ENCODE measurements around the gene HPSE2.
A peak's percentile ranks its signal among the peaks of the same experiment; 100 is the strongest.
"Not testable (repeated sequence)": the region's sequence is repeated elsewhere in the genome, so short reads cannot be mapped to it uniquely, and the experiment has no call there.

Gene HPSE2

GRCh38 chr10:98563811-98564210 is 671.8 kb downstream of the HPSE2 start:
- no peak for DNase-seq (ENCODE audit: low spot score)

DNA sequence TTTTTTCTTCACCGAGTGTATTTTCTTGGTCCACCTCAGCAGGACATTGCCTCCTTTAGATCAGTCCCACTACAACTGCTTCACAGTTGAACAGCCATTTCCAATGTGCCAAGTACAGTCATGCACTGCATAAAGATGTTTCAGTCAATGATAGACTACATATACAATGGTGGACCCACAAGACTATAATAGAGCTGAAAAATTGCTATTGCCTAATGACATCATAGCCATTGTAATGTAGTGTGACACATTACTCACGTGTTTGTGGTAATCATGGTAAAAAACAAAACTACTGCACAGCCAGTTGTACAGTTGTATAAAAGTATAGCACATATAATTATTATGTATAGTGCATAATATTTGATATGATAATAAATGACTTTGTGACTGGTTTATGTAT is 675.1 kb downstream of the HPSE2 start:
- DNase-seq (ENCODE audit: low spot score): no peak

GRCh38 chr10:98556061-98556460 is 679.6 kb downstream of the HPSE2 start:
- no peak for DNase-seq (ENCODE audit: low spot score)

- DNase-seq (ENCODE audit: low spot score): no peak
Observed at GRCh38 chr10:98555021-98555619, 680.5 kb downstream of the HPSE2 start.

DNA sequence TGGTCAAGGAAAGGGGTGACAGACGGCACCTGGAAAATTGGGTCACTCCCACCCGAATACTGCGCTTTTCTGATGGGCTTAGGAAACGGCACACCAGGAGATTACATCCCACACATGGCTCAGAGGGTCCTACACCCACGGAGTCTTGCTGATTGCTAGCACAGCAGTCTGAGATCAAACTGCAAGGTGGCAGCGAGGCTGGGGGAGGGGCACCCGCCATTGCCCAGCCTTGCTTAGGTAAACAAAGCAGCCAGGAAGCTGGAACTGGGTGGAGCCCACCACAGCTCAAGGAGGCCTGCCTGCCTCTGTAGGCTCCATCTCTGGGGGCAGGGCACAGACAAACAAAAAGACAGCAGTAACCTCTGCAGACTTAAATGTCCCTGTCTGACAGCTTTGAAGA is 694.1 kb downstream of the HPSE2 start:
- DNase-seq (ENCODE audit: low spot score): not testable (repeated sequence)

DNA sequence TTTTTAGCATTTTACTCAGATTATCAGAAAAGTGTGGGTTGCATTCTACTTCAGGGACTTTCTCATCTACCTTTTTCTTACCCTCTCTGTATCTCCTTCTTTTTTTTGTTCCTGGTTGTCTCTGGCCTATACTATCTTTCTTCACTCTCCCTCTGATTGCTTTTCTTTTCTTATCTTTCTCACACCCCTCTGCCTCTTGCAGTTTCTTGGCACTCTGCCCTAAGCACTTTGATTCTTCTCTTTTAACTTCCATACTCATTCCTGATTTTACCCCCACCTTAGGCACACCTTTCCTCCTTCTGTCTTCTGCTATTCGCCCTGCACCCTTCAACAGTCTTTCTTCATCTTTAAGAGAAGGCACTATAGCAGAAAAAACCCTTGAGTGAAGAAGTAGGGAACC is 696.1 kb downstream of the HPSE2 start:
- no peak for DNase-seq (ENCODE audit: low spot score)

GRCh38 chr10:98538472-98538871 is 697.2 kb downstream of the HPSE2 start:
- no peak for DNase-seq (ENCODE audit: low spot score)

DNA sequence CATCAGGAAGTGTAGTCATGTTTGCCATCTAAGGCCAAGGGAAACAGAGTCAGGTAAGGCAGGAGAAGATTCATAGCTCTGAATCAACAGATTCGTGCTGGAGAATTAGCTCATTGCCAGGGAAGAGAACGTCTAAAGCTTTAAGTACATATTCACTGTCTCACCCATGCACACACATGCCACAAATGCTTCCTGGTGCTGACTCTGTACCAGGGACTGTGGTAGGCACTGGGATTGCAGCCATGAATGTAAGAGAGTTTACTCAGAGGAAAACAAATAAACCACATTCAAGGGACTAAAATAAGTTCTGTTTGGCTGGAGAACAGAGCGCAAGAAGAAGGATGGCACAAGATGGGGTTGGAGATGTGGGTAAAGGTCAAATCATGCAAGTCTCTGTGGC is 699.1 kb downstream of the HPSE2 start:
- DNase-seq (ENCODE audit: low spot score): no peak

DNA sequence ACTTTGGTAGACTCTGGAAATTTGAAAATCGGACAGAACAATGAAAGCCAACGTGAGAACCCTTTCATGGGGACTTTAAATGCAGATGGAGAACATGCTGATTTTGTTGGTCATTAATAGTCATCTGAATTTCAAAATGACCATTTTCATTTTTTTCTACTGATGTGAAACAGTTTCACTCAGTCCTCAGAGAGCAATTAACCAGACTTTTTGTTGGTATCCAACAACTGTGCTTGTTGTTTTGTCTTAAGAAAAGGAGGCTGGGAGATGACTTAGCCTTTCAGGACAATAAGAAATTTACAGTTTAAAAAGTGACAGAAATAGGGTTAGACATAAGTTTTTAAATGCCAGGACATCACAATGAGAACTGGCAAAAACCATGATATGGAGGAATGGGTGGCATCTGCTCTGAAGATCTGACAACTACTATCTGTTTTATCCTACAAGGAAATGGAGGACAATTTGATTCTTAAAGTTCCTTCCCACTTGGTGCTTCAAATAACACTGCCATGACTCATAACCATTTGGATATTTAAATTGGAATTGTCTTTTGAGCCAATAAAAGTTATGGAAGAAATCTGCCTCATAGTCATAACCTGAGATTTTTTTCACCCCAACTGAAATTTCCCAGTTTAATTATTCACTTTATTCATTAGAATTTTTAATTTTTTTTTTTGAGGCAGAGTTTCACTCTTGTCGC is 701.8 kb downstream of the HPSE2 start:
- DNase-seq (ENCODE audit: low spot score): no peak

GRCh38 chr10:98533241-98533640 is 702.4 kb downstream of the HPSE2 start:
- no peak for DNase-seq (ENCODE audit: low spot score)

GRCh38 chr10:98528805-98529183 is 706.9 kb downstream of the HPSE2 start:
- no peak for DNase-seq (ENCODE audit: low spot score)

DNA sequence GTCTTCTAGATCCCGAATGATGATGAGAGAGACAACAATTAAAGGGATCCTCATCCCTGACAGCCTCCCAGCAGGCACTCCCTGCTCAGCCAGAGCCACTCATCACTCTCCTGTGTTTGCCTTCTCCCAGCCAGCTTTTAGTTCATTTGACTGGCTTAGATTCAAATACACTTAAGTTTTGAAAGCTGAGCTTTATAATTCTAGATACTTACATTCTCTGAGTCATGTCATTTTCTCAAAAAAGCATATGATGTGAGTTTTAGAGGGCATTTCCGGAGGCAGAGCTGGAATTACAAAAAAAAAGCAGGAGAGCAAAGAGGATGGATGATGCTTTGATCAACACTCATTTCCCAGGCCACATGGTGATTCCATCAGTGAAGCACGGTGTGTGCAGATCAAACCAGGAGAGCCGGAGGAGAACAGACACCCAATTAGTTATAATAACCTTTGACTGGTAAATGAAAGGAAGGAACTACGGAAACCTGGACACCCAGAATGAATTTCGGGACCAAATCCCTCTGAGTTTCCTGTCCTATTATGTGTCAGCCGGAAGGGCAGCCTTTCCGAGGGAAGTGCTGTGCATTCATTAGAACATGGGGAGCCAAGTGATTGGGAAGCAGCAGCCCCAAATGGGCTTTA is 707.4 kb downstream of the HPSE2 start:
- DNase-seq (ENCODE audit: low spot score): no peak

DNA sequence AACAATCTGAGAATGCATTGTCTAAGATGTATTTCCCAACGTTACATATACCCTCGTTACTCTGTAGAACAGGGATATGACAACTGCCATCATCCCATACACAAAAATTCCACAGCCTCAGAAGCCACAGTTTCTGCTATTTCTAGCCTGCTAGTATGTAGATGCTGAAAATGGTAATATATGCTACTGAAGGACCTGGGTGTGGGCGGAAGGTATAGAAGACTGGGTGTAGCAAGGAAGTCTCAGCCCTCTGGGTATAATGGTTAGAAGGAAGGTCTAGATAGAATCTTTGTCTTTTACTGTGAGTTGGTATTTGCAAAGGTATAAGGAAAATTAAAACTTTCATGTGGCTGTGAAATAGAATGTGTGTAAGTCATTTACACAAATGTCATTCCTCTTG is 709.7 kb downstream of the HPSE2 start:
- no peak for DNase-seq (ENCODE audit: low spot score)

DNA sequence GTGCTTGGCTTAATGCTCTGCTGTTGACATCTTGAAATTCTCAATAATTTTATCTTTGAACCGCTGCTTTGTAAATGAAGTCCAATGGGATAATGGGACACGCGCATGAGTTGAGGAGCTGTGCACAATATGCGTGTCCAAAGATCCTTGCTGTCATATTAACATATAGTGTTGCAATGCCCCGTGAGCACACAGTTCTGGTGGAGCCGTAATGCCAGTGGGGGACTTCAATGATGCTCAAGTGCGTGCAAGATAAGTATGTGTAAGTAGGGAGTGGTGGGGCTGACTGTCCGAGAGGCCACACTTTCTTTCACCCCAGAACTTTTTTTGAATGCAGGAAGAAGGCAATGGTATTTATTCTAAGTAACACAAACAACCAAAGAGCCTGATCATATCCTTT is 711.5 kb downstream of the HPSE2 start:
- DNase-seq (ENCODE audit: low spot score): no peak

GRCh38 chr10:98519841-98520240 is 715.8 kb downstream of the HPSE2 start:
- no peak for DNase-seq (ENCODE audit: low spot score)

DNA sequence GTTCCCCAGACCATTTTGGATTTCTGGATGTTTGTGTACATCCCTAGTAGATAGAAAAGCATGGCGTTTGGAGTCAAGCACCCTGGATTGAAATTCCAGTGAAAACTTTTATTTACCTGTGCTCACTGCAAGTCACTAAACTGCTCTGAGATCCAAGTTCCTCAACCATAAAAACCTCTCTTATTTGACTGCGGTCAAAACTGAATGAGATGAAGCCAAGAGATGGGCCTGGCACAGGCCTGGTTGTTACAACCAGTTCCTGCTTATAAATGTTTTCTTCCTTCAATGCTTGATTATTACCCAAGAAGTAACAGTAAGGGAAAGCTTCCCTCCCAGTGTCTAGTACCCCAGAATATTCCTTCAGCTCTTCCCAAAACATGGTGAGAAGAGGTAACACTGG is 718.0 kb downstream of the HPSE2 start:
- DNase-seq (ENCODE audit: low spot score): no peak

GRCh38 chr10:98516352-98516751 is 719.3 kb downstream of the HPSE2 start:
- DNase-seq (ENCODE audit: low spot score): no peak

DNA sequence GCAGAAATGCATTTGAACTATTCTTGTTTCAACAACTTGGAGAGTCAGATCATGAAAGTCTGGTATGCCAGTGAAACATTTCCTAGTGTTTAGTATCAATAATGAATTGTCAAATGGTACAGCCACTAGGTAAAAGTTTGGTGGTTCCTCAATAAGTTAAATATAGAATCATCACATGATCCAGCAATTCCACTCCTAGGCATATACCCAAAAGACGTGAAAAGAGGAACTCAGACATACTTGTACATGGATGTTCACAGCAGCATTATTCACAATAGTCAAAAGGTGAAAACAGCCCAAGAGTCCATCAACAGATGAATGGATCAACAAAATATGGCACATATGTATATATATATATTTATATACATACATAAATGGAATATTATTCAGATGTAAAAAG is 721.9 kb downstream of the HPSE2 start:
- DNase-seq (ENCODE audit: low spot score): no peak

DNA sequence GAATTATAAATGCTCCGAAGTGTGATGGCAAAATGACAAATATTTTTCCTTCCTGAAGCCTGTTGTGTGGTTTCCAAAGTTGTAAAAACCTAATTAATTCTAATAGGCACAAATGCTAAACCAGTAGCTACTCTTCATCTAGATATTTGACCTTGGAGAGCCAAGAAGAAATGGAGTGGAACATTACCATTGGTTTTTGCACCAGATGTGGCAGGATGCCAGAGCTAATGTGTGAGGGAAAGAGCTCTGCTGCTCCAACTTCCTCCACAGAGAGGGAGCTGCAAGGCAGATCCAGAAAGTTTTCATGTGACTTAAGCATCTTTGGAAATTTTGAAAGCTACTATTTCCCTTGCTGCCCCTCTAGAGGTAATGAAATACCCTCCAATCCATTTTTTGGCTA is 723.8 kb downstream of the HPSE2 start:
- peak; percentile 7 for DNase-seq (ENCODE audit: low spot score)

GRCh38 chr10:98510412-98510995 is 725.1 kb downstream of the HPSE2 start:
- DNase-seq (ENCODE audit: low spot score): no peak

DNA sequence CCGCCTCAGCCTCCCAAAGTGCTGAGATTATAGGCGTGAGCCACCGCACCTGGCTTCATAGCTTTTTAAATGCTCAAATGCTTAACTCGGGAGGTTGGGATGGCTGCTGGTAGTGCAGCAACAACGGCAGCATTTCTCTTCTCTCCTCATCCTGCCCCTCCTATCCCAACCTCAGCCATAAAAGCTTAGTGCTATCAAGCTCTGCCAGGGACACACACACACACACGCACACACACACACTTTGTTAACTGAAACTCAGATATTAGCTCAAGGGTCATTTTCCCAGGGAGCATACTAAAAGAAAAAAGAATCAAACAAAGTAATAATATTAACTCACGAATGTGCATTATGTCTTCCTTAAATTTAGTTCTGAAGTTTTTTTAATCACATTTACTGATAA is 725.9 kb downstream of the HPSE2 start:
- no peak for DNase-seq (ENCODE audit: low spot score)

- DNase-seq (ENCODE audit: low spot score): not testable (repeated sequence)
Observed at GRCh38 chr10:98502535-98502934, 733.1 kb downstream of the HPSE2 start.

DNA sequence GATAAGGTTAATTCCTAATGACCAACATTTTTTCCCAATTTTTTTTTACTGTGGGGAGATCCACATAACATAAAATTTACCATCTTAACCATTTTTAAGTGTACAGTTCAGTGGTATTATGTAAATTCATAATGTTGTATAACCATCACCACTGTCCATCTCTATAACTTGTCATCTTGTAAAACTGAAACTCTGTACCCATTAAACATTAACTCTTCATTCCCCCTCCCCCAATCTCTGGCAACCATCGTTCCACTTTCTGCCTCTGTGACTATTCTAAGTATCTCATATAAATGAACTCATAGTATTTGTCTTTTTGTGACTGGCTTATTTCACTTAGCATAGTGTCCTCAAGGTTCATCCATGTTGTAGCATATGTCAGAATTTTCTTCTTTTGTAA is 742.9 kb downstream of the HPSE2 start:
- no peak for DNase-seq (ENCODE audit: low spot score)

Measured in putamen (tissue), 1 donor.